ENCODE results near the gene EXOSC9.

Gene EXOSC9

GRCh38 chr4:121789455-121789854 is 11.7 kb upstream of the EXOSC9 start:
- no peak for DNase-seq (ENCODE audit: low read depth, low spot score)

GRCh38 chr4:121789960-121790829 is 10.9 kb upstream of the EXOSC9 start:
- DNase-seq (ENCODE audit: low read depth, low spot score), result no peak

GRCh38 chr4:121790976-121791375 is 10.1 kb upstream of the EXOSC9 start:
- no peak for DNase-seq (ENCODE audit: low read depth, low spot score)

- no peak for DNase-seq (ENCODE audit: low read depth, low spot score)
Measured at GRCh38 chr4:121791481-121791880, 9.6 kb upstream of the EXOSC9 start.

GRCh38 chr4:121792966-121793365 is 8.2 kb upstream of the EXOSC9 start:
- no peak for DNase-seq (ENCODE audit: low read depth, low spot score)

GRCh38 chr4:121794505-121795188 is 6.5 kb upstream of the EXOSC9 start:
- DNase-seq (ENCODE audit: low read depth, low spot score), result no peak

GRCh38 chr4:121796283-121796682 is 4.8 kb upstream of the EXOSC9 start:
- DNase-seq (ENCODE audit: low read depth, low spot score), result no peak

- no peak for DNase-seq (ENCODE audit: low read depth, low spot score)
Measured at GRCh38 chr4:121799208-121799823, 1.8 kb upstream of the EXOSC9 start.

GRCh38 chr4:121799867-121800501 is 1.1 kb upstream of the EXOSC9 start:
- DNase-seq (ENCODE audit: low read depth, low spot score), result no peak

- no peak for DNase-seq (ENCODE audit: low read depth, low spot score)
Measured at GRCh38 chr4:121800638-121800960, 524 bp upstream of the EXOSC9 start.

GRCh38 chr4:121801715-121802075 is 572 bp downstream of the EXOSC9 start:
- DNase-seq (ENCODE audit: low read depth, low spot score), result no peak

- DNase-seq (ENCODE audit: low read depth, low spot score), result no peak
Measured at GRCh38 chr4:121806411-121806810, 5.3 kb downstream of the EXOSC9 start.

GRCh38 chr4:121811122-121811521 is 10.0 kb downstream of the EXOSC9 start:
- no peak for DNase-seq (ENCODE audit: low read depth, low spot score)

GRCh38 chr4:121814756-121815155 is 13.6 kb downstream of the EXOSC9 start:
- DNase-seq (ENCODE audit: low read depth, low spot score), result no peak

GRCh38 chr4:121817006-121817405 is 15.9 kb downstream of the EXOSC9 start:
- DNase-seq (ENCODE audit: low read depth, low spot score), result no peak

GRCh38 chr4:121817701-121818100 is 16.6 kb downstream of the EXOSC9 start:
- DNase-seq (ENCODE audit: low read depth, low spot score), result no peak

- no peak for DNase-seq (ENCODE audit: low read depth, low spot score)
Measured at GRCh38 chr4:121818215-121818614, 17.1 kb downstream of the EXOSC9 start.

GRCh38 chr4:121819216-121819965 is 18.3 kb downstream of the EXOSC9 start:
- DNase-seq (ENCODE audit: low read depth, low spot score), result no peak

GRCh38 chr4:121822047-121822446 is 20.9 kb downstream of the EXOSC9 start:
- DNase-seq (ENCODE audit: low read depth, low spot score), result no peak

- no peak for DNase-seq (ENCODE audit: low read depth, low spot score)
Measured at GRCh38 chr4:121822796-121823504, 21.8 kb downstream of the EXOSC9 start.
